HCT116 (cell line): Measurements from ENCODE around the gene PHKG2.

Source experiments
- CEBPB ChIP-seq: IDR thresholded peaks from 2 replicates; pipeline ENCODE4 v1.6.1; 2012; ENCODE audit warnings: low read depth
- CTCF ChIP-seq, 3 experiments: fragments of 200-600 bp in 1 of 3; sonication (generic) in 1 of 3; IDR thresholded peaks in 2 of 3; conservative IDR thresholded peaks in 1 of 3; 2 replicates each; pipeline ENCODE4 v1.5.1; 2012 to 2017; ENCODE audit warnings: low read depth in 2 of 3, low read length in 2 of 3, antibody characterized with exemption in 1 of 3, borderline replicate concordance in 1 of 3, control low read depth in 1 of 3, mild to moderate bottlenecking in 1 of 3, mixed read lengths in 1 of 3, mixed run types in 1 of 3, moderate library complexity in 1 of 3; ENCODE audit not compliant: insufficient read depth in 1 of 3
- EGR1 ChIP-seq: IDR thresholded peaks from 2 replicates; pipeline ENCODE4 v1.6.1; 2012; ENCODE audit warnings: low read depth
- EZH2 ChIP-seq: fragments of 200-600 bp; sonication (generic); IDR thresholded peaks from 2 replicates; pipeline ENCODE4 v1.6.1; 2017; ENCODE audit warnings: antibody characterized with exemption, mixed run types
- EZH2phosphoT487 ChIP-seq: fragments of 200-600 bp; IDR thresholded peaks from 2 replicates; pipeline ENCODE4 v1.6.1; 2018; ENCODE audit warnings: antibody characterized with exemption, borderline replicate concordance
- JUND ChIP-seq: IDR thresholded peaks from 2 replicates; pipeline ENCODE4 v1.6.1; 2012
- POLR2A ChIP-seq: IDR thresholded peaks from 2 replicates; pipeline ENCODE4 v1.7.0; 2011; ENCODE audit warnings: borderline replicate concordance; ENCODE audit not compliant: insufficient read depth, insufficient read length; ENCODE audit errors: extremely low read depth
- POLR2AphosphoS5 ChIP-seq: IDR thresholded peaks from 2 replicates; pipeline ENCODE4 v1.6.1; 2011; ENCODE audit warnings: mild to moderate bottlenecking, low read depth, low read length, moderate library complexity
- RAD21 ChIP-seq: IDR thresholded peaks from 2 replicates; pipeline ENCODE4 v1.6.1; 2012; ENCODE audit warnings: low read depth, mild to moderate bottlenecking
- REST ChIP-seq: IDR thresholded peaks from 2 replicates; pipeline ENCODE4 v1.6.1; 2012; ENCODE audit warnings: low read depth
- SIN3A ChIP-seq: IDR thresholded peaks from 2 replicates; pipeline ENCODE4 v1.6.1; 2012; ENCODE audit warnings: low read depth
- TCF7L2 ChIP-seq: IDR thresholded peaks from 2 replicates; pipeline ENCODE4 v1.7.0; 2011; ENCODE audit warnings: borderline replicate concordance, inconsistent platforms; ENCODE audit not compliant: insufficient read depth, insufficient read length; ENCODE audit errors: extremely low read depth
- ZBTB33 ChIP-seq: IDR thresholded peaks from 2 replicates; pipeline ENCODE4 v1.6.1; 2011; ENCODE audit warnings: mild to moderate bottlenecking, low read length, moderate library complexity; ENCODE audit not compliant: insufficient replicate concordance; ENCODE audit errors: extremely low read depth
- ZNF274 ChIP-seq: fragments of 200-500 bp; sonication (Bioruptor generic); IDR thresholded peaks from 2 replicates; pipeline ENCODE4 v1.6.1; 2014; ENCODE audit warnings: mild to moderate bottlenecking, low read depth, low read length, inconsistent platforms

GRCh38 chr16:30757316-30757715, 9.1 kb downstream of the PHKG2 start:
- TF ChIP-seq REST (no peak), EGR1 (no peak), CTCF (IDR thresholded peaks at IDR 0.05 in 2 of 3, conservative IDR thresholded peaks at IDR 0.05 in 1 of 3; ENCODE audit: borderline replicate concordance in 1 of 3, insufficient read depth in 1 of 3, low read depth in 2 of 3, low read length in 2 of 3) (no peak), EZH2phosphoT487 (no peak), POLR2A (no peak), EZH2 (no peak), ZNF274 (no peak), ZBTB33 (no peak), POLR2AphosphoS5 (no peak), RAD21 (no peak), CEBPB (no peak), TCF7L2 (no peak), JUND (no peak), SIN3A (no peak)
